HCT116 (cell line): ENCODE measurements around the gene HIVEP3.

Experiments
- CEBPB ChIP-seq: IDR thresholded peaks from 2 replicates; pipeline ENCODE4 v1.6.1; 2012; ENCODE audit warnings: low read depth
- EZH2 ChIP-seq: fragments of 200-600 bp; sonication (generic); IDR thresholded peaks from 2 replicates; pipeline ENCODE4 v1.6.1; 2017; ENCODE audit warnings: antibody characterized with exemption, mixed run types
- JUND ChIP-seq: IDR thresholded peaks from 2 replicates; pipeline ENCODE4 v1.6.1; 2012
- POLR2A ChIP-seq: IDR thresholded peaks from 2 replicates; pipeline ENCODE4 v1.7.0; 2011; ENCODE audit warnings: borderline replicate concordance; ENCODE audit not compliant: insufficient read depth, insufficient read length; ENCODE audit errors: extremely low read depth
- POLR2AphosphoS5 ChIP-seq: IDR thresholded peaks from 2 replicates; pipeline ENCODE4 v1.6.1; 2011; ENCODE audit warnings: mild to moderate bottlenecking, low read depth, low read length, moderate library complexity
- RAD21 ChIP-seq: IDR thresholded peaks from 2 replicates; pipeline ENCODE4 v1.6.1; 2012; ENCODE audit warnings: low read depth, mild to moderate bottlenecking
- SP1 ChIP-seq: IDR thresholded peaks from 2 replicates; pipeline ENCODE4 v1.6.1; 2012; ENCODE audit warnings: low read depth
- YY1 ChIP-seq: IDR thresholded peaks from 2 replicates; pipeline ENCODE4 v1.6.1; 2011; ENCODE audit warnings: low read length, low read depth, moderate library complexity, mild to moderate bottlenecking; ENCODE audit not compliant: insufficient replicate concordance; ENCODE audit errors: extremely low read depth
- ZNF274 ChIP-seq: fragments of 200-500 bp; sonication (Bioruptor generic); IDR thresholded peaks from 2 replicates; pipeline ENCODE4 v1.6.1; 2014; ENCODE audit warnings: mild to moderate bottlenecking, low read depth, low read length, inconsistent platforms
- TF ChIP-seq, protein P1 (sequence below), 3 experiments: fragments of 200-600 bp in 1 of 3; sonication (generic) in 1 of 3; IDR thresholded peaks in 2 of 3; conservative IDR thresholded peaks in 1 of 3; 2 replicates each; pipeline ENCODE4 v1.5.1; 2012 to 2017; ENCODE audit warnings: low read depth in 2 of 3, low read length in 2 of 3, antibody characterized with exemption in 1 of 3, borderline replicate concordance in 1 of 3, control low read depth in 1 of 3, mild to moderate bottlenecking in 1 of 3, mixed read lengths in 1 of 3, mixed run types in 1 of 3, moderate library complexity in 1 of 3; ENCODE audit not compliant: insufficient read depth in 1 of 3
- TF ChIP-seq, protein P2 (sequence below): IDR thresholded peaks from 2 replicates; pipeline ENCODE4 v1.6.1; 2012

DNA sequence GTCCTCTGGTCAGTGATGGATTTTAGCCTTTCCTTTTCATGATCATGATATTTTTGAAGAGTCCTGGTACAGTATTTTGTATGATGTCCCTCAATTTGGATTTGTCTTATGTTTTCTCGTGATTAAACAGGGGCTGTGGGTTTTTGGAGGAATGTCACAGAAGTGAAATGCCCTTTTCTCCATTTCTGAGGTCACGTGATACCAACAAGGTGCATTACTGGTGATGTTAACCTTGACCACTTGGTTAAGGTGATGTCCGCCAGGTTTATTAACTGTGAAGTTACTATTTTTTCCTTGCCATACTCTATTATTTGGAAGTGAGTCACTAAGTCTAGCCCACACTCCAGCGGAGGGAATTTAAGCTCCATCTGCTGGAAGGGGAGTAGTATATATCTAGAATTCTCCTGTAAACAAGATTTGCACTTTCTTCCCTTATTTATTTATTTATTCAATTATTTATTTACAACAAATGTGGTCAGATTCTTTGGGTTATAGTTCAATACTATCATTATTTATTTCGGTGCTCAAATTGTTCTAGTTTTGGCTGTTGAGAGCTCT, 123.4 kb downstream of the HIVEP3 start:
- TF ChIP-seq, protein P1, sequence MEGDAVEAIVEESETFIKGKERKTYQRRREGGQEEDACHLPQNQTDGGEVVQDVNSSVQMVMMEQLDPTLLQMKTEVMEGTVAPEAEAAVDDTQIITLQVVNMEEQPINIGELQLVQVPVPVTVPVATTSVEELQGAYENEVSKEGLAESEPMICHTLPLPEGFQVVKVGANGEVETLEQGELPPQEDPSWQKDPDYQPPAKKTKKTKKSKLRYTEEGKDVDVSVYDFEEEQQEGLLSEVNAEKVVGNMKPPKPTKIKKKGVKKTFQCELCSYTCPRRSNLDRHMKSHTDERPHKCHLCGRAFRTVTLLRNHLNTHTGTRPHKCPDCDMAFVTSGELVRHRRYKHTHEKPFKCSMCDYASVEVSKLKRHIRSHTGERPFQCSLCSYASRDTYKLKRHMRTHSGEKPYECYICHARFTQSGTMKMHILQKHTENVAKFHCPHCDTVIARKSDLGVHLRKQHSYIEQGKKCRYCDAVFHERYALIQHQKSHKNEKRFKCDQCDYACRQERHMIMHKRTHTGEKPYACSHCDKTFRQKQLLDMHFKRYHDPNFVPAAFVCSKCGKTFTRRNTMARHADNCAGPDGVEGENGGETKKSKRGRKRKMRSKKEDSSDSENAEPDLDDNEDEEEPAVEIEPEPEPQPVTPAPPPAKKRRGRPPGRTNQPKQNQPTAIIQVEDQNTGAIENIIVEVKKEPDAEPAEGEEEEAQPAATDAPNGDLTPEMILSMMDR (IDR thresholded peaks at IDR 0.05 in 2 of 3, conservative IDR thresholded peaks at IDR 0.05 in 1 of 3; ENCODE audit: borderline replicate concordance in 1 of 3, insufficient read depth in 1 of 3, low read depth in 2 of 3, low read length in 2 of 3) = peak; percentile 30 to 87 (median 47)
- TF ChIP-seq EZH2 (no peak), JUND (no peak), SP1 (no peak), CEBPB (no peak), ZNF274 (no peak), YY1 (no peak), POLR2A (no peak), POLR2AphosphoS5 (no peak), RAD21 (peak; percentile 84)
- TF ChIP-seq, protein P2, sequence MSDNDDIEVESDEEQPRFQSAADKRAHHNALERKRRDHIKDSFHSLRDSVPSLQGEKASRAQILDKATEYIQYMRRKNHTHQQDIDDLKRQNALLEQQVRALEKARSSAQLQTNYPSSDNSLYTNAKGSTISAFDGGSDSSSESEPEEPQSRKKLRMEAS = no peak
